ENCODE data around the gene RNASE11. TPM values are rescaled to one million over a fixed set of nuclear protein-coding genes. Genes with fewer than 3 reads are reported as not detected.
"Not testable (repeated sequence)": the region's sequence is repeated elsewhere in the genome, so short reads cannot be mapped to it uniquely, and the experiment has no call there.

The RNASE11 gene
- total and polyA plus RNA-seq, 2 donors (not counting 1 experiment from before 2014, with no cell fraction given), result not detected

DNA sequence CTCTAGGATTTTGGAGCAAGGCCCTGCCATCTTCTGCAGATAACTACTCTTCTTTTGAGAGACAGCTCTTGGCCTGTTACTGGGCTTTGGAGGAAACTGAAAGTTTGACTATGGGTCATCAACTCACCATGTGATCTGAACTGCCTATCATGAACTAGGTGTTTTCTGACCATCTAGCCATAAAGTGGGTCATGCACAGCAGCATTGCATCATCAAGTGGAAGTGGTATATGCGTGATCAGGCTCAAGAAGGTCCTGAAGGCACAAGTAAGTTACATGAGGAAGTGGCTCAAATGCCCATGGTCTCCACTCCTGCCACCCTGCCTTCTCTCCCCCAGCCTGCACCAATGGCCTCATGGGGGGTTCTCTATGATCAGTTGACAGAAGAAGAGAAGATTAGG, 17.1 kb downstream of the RNASE11 start:
- not testable (repeated sequence) for H3K9me3 ChIP-seq (ENCODE audit: control insufficient read depth, insufficient read depth, low read depth, low read length); H2AFZ ChIP-seq (ENCODE audit: low read length); H3K4me2 ChIP-seq (ENCODE audit: extremely low read depth, insufficient read depth, low read length); H3K9ac ChIP-seq (ENCODE audit: insufficient read depth, low read length); H3K27me3 ChIP-seq (ENCODE audit: control insufficient read depth, insufficient read depth, low read length); H3K4me3 ChIP-seq (replicated peaks in 1 of 4; ENCODE audit: control extremely low read depth in 1 of 4, insufficient read depth in 1 of 4, low read depth in 3 of 4, low read length in 4 of 4); H4K20me1 ChIP-seq (ENCODE audit: control insufficient read depth, extremely low read depth, insufficient read depth, low read length); H3K79me2 ChIP-seq (ENCODE audit: control insufficient read depth, insufficient read depth, low read length); H3K27ac ChIP-seq (ENCODE audit: insufficient read depth, low read length); H3K36me3 ChIP-seq (ENCODE audit: control insufficient read depth, insufficient read depth, low read length); H3K4me1 ChIP-seq (ENCODE audit: control insufficient read depth, extremely low read depth, insufficient read depth, low read length); DNase-seq (ENCODE audit: low read depth in 2 of 2)

DNA sequence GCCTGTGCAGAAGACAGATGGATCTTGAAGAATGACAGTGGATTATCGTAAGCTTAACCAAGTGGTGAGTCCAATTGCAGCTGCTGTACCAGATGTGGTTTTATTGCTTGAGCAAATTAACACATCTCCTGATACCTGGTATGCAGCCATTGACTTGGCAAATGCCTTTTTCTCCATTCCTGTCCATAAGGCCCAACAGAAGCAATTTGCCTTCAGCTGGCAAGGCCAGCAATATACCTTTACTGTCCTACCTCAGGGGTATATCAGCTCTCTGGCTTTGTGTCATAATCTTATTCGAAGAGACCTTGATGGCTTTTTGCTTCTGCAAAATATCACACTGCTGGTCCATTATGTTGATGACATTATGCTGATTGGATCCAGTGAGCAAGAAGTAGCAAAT, 17.9 kb downstream of the RNASE11 start:
- not testable (repeated sequence) for H3K9ac ChIP-seq (ENCODE audit: insufficient read depth, low read length); H3K79me2 ChIP-seq (ENCODE audit: control insufficient read depth, insufficient read depth, low read length); H3K4me3 ChIP-seq (replicated peaks in 1 of 4; ENCODE audit: control extremely low read depth in 1 of 4, insufficient read depth in 1 of 4, low read depth in 3 of 4, low read length in 4 of 4); H3K4me1 ChIP-seq (ENCODE audit: control insufficient read depth, extremely low read depth, insufficient read depth, low read length); H3K9me3 ChIP-seq (ENCODE audit: control insufficient read depth, insufficient read depth, low read depth, low read length); H2AFZ ChIP-seq (ENCODE audit: low read length); H4K20me1 ChIP-seq (ENCODE audit: control insufficient read depth, extremely low read depth, insufficient read depth, low read length); H3K27me3 ChIP-seq (ENCODE audit: control insufficient read depth, insufficient read depth, low read length); H3K4me2 ChIP-seq (ENCODE audit: extremely low read depth, insufficient read depth, low read length); H3K36me3 ChIP-seq (ENCODE audit: control insufficient read depth, insufficient read depth, low read length); H3K27ac ChIP-seq (ENCODE audit: insufficient read depth, low read length); DNase-seq (ENCODE audit: low read depth in 2 of 2)

DNA sequence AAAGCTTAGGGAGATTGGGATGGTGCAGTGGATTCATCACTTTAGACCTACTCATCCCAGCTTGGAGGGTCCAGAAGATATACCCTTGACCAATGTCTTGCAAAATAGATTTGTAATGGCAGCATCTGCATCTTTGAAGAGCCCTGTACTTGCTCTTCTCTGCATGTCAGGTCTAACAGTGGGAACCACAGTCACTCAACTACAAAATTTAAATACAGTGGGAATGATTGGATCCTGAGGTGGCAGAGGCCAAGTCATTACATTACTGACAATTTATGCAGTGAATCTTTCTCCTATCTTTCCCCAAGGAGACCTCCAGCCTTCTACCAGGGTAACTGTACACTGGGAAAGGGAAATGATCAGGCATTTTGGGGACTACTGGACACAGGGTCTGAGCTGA, 18.7 kb downstream of the RNASE11 start:
- DNase-seq (ENCODE audit: low read depth in 2 of 2), result no peak
- TF ChIP-seq, protein P1, sequence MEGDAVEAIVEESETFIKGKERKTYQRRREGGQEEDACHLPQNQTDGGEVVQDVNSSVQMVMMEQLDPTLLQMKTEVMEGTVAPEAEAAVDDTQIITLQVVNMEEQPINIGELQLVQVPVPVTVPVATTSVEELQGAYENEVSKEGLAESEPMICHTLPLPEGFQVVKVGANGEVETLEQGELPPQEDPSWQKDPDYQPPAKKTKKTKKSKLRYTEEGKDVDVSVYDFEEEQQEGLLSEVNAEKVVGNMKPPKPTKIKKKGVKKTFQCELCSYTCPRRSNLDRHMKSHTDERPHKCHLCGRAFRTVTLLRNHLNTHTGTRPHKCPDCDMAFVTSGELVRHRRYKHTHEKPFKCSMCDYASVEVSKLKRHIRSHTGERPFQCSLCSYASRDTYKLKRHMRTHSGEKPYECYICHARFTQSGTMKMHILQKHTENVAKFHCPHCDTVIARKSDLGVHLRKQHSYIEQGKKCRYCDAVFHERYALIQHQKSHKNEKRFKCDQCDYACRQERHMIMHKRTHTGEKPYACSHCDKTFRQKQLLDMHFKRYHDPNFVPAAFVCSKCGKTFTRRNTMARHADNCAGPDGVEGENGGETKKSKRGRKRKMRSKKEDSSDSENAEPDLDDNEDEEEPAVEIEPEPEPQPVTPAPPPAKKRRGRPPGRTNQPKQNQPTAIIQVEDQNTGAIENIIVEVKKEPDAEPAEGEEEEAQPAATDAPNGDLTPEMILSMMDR (conservative IDR thresholded peaks at IDR 0.05 in 1 of 2, IDR thresholded peaks at IDR 0.05 in 1 of 2; ENCODE audit: low read depth in 1 of 2, low read length in 2 of 2), result no peak
- no peak for TF ChIP-seq EZH2 (IDR thresholded peaks at IDR 0.05; ENCODE audit: low read length, missing control alignments)

DNA sequence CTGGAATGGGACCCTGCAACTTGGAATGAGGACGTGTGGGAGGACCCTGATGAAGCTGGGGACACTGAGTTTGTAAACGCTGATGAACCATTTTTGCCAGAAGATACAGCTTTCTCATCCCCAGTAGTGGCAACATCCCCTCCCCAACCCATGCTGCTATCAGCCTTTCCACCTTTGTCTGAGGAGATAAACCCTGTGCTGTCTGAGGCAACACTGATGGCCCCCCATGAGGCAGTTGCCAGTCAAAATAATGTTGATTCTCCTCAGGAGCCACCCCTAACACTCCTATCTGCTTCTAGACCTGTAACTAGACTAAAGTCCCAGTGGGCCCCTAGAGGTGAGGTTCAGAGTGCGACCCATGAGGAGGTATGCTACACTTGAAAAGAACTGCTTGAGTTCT, 19.4 kb downstream of the RNASE11 start:
- no peaks in the 10 kb centered on the region for H3K4me1 ChIP-seq (ENCODE audit: control insufficient read depth, extremely low read depth, insufficient read depth, low read length)
- DNase-seq (ENCODE audit: low read depth in 2 of 2), result no peak
- no peaks in the 10 kb centered on the region for H4K20me1 ChIP-seq (ENCODE audit: control insufficient read depth, extremely low read depth, insufficient read depth, low read length)
- H3K79me2 ChIP-seq (ENCODE audit: control insufficient read depth, insufficient read depth, low read length), result no peaks in the 10 kb centered on the region
- H3K27ac ChIP-seq (ENCODE audit: insufficient read depth, low read length), result no peak overlapping the region
- no peak for TF ChIP-seq EZH2 (IDR thresholded peaks at IDR 0.05; ENCODE audit: low read length, missing control alignments)
- TF ChIP-seq, protein P1 (conservative IDR thresholded peaks at IDR 0.05 in 1 of 2, IDR thresholded peaks at IDR 0.05 in 1 of 2; ENCODE audit: low read depth in 1 of 2, low read length in 2 of 2), result no peak
- no peak overlapping the region for H3K9ac ChIP-seq (ENCODE audit: insufficient read depth, low read length)
- H3K36me3 ChIP-seq (ENCODE audit: control insufficient read depth, insufficient read depth, low read length), result no peaks in the 10 kb centered on the region
- H3K27me3 ChIP-seq (ENCODE audit: control insufficient read depth, insufficient read depth, low read length), result peaks cover 3% of the 10 kb centered on the region
- no peaks in the 10 kb centered on the region for H3K9me3 ChIP-seq (ENCODE audit: control insufficient read depth, insufficient read depth, low read depth, low read length)
- H3K4me3 ChIP-seq (replicated peaks in 1 of 4; ENCODE audit: control extremely low read depth in 1 of 4, insufficient read depth in 1 of 4, low read depth in 3 of 4, low read length in 4 of 4), result no peak overlapping the region
- H3K4me2 ChIP-seq (ENCODE audit: extremely low read depth, insufficient read depth, low read length), result no peak overlapping the region
- no peak overlapping the region for H2AFZ ChIP-seq (ENCODE audit: low read length)

More for the DNA sequence above, 18.7 kb downstream of the RNASE11 start:
- Histone ChIP-seq H4K20me1 (ENCODE audit: control insufficient read depth, extremely low read depth, insufficient read depth, low read length) (no peaks in the 10 kb centered on the region), H3K4me1 (ENCODE audit: control insufficient read depth, extremely low read depth, insufficient read depth, low read length) (no peaks in the 10 kb centered on the region), H3K79me2 (ENCODE audit: control insufficient read depth, insufficient read depth, low read length) (no peaks in the 10 kb centered on the region), H3K4me2 (ENCODE audit: extremely low read depth, insufficient read depth, low read length) (no peak overlapping the region), H3K9me3 (ENCODE audit: control insufficient read depth, insufficient read depth, low read depth, low read length) (no peaks in the 10 kb centered on the region), H3K4me3 (replicated peaks in 1 of 4; ENCODE audit: control extremely low read depth in 1 of 4, insufficient read depth in 1 of 4, low read depth in 3 of 4, low read length in 4 of 4) (no peak overlapping the region), H3K9ac (ENCODE audit: insufficient read depth, low read length) (no peak overlapping the region), H3K27ac (ENCODE audit: insufficient read depth, low read length) (no peak overlapping the region), H2AFZ (ENCODE audit: low read length) (no peak overlapping the region), H3K36me3 (ENCODE audit: control insufficient read depth, insufficient read depth, low read length) (no peaks in the 10 kb centered on the region), H3K27me3 (ENCODE audit: control insufficient read depth, insufficient read depth, low read length) (peaks cover 3% of the 10 kb centered on the region)

DNA sequence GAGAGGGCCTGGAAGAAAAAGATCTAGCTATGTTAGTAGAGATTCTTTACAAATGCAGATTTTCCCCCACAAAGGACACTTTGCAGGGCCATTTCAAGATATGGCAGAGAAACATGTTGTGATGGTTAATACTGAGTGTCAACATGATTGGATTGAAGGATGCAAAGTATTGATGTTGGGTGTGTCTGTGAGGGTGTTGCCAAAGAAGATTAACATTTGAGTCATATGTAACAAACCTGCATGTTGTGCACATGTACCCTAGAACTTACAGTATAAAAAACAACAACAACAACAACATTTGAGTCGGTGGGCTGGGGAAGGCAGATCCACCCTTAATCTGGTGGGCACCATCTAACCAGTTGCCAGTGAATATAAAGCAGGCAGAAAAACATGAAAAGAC, 20.6 kb downstream of the RNASE11 start:
- not testable (repeated sequence) for H3K9ac ChIP-seq (ENCODE audit: insufficient read depth, low read length); H3K4me3 ChIP-seq (replicated peaks in 1 of 4; ENCODE audit: control extremely low read depth in 1 of 4, insufficient read depth in 1 of 4, low read depth in 3 of 4, low read length in 4 of 4); H3K27me3 ChIP-seq (ENCODE audit: control insufficient read depth, insufficient read depth, low read length); H3K27ac ChIP-seq (ENCODE audit: insufficient read depth, low read length); H3K4me1 ChIP-seq (ENCODE audit: control insufficient read depth, extremely low read depth, insufficient read depth, low read length); H3K79me2 ChIP-seq (ENCODE audit: control insufficient read depth, insufficient read depth, low read length); DNase-seq (ENCODE audit: low read depth in 2 of 2); H3K36me3 ChIP-seq (ENCODE audit: control insufficient read depth, insufficient read depth, low read length); H3K4me2 ChIP-seq (ENCODE audit: extremely low read depth, insufficient read depth, low read length); H3K9me3 ChIP-seq (ENCODE audit: control insufficient read depth, insufficient read depth, low read depth, low read length); H2AFZ ChIP-seq (ENCODE audit: low read length); H4K20me1 ChIP-seq (ENCODE audit: control insufficient read depth, extremely low read depth, insufficient read depth, low read length)
